Urinary bladder (tissue), 4 donors: Measurements from ENCODE around the gene TIMM29. TPM values are rescaled to one million over a fixed set of nuclear protein-coding genes. Genes with fewer than 3 reads are reported as not detected.

ENCODE experiments used
- DNase-seq: peaks from one replicate; pipeline ENCODE4 v3.0.0-alpha.2; 2015; ENCODE audit errors: extremely low spot score
- H3K27ac ChIP-seq: one replicate; pipeline ENCODE4 v1.5.1; 2013; ENCODE audit warnings: low read depth, mild to moderate bottlenecking, moderate library complexity
- H3K36me3 ChIP-seq: one replicate; pipeline ENCODE4 v1.6.1; 2013; ENCODE audit warnings: mild to moderate bottlenecking, moderate library complexity; ENCODE audit not compliant: insufficient read depth
- H3K4me1 ChIP-seq: one replicate; pipeline ENCODE4 v1.6.1; 2013; ENCODE audit warnings: mild to moderate bottlenecking, moderate library complexity; ENCODE audit not compliant: insufficient read depth
- H3K4me3 ChIP-seq: one replicate; pipeline ENCODE4 v1.5.1; 2013; ENCODE audit warnings: low read depth, low read length
- WGBS: extraction: QIAGEN DNeasy Blood & Tissue Kit; methylation state at CpG from one replicate; pipeline ENCODE4 v1.1.7; 2013; 5-methylcytosine and 5-hydroxymethylcytosine counted together
- polyA plus RNA-seq: library from polyadenylated mRNA; stranded (reverse); fragments of 200-250 nt; gene quantifications from one replicate; pipeline ENCODE4 v1.2.3, GENCODE V29; 2013
- total RNA-seq: library from RNA; depleted of rRNA; stranded (reverse); fragments of >200 nt; gene quantifications from one replicate; pipeline ENCODE4 v1.2.3, GENCODE V29; 2014
- donor health status: healthy with polysubstance abuse.
- donor health status: healthy.

Gene TIMM29
- total RNA-seq (14.1 TPM), polyA plus RNA-seq (19.7 TPM)

DNA sequence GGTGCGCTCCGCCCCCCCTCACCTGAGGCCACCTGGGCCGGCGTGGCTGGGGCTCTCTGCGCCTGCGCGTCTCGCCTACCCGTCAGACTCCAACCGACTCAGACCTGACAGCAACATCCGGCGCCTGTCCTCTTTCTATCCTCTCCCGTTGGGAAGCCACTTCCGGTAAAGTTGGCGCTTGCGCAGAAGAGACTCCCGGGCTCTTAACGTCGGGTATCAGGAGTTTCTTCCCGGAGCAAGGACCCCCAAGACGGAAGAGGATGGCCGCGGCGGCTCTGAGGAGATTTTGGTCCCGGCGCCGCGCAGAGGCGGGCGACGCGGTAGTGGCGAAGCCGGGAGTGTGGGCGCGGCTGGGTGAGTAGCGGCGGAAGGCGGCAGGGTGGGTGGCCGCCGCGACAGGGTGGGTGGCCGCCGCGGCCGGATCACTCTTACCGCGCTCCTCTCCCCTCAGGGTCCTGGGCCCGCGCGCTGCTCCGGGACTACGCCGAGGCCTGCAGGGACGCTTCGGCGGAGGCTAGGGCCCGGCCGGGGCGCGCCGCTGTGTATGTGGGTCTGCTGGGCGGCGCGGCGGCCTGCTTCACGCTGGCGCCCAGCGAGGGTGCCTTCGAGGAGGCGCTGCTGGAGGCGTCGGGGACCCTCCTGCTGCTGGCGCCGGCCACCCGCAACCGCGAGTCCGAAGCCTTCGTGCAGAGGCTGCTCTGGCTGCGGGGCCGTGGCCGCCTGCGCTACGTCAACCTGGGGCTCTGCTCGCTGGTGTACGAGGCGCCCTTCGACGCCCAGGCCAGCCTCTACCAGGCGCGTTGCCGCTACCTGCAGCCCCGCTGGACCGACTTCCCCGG lies at the start of gene TIMM29, which contains the start of gene YIPF2:
Gene TIMM29, plus strand, starts transcription at position 249 of the 839 bp plus-strand sequence. Its CDS starts 12 bp downstream, at position 261.
Gene YIPF2, minus strand, starts transcription at position 77 of the 839 bp plus-strand sequence. CDS start 229 bp downstream, outside the sequence.
- H3K4me3 ChIP-seq: peak within 1 kb of the TSS; percentile 94
- peak within 1 kb of the TSS; percentile 63 for H3K27ac ChIP-seq
- WGBS: under 1% methylated on average over 96 of the region's 96 CpGs
- no peaks in the 10 kb centered on the region for H3K36me3 ChIP-seq
- peaks cover 2% of the 10 kb centered on the region for H3K4me1 ChIP-seq
- peak; percentile 99 for DNase-seq

DNA sequence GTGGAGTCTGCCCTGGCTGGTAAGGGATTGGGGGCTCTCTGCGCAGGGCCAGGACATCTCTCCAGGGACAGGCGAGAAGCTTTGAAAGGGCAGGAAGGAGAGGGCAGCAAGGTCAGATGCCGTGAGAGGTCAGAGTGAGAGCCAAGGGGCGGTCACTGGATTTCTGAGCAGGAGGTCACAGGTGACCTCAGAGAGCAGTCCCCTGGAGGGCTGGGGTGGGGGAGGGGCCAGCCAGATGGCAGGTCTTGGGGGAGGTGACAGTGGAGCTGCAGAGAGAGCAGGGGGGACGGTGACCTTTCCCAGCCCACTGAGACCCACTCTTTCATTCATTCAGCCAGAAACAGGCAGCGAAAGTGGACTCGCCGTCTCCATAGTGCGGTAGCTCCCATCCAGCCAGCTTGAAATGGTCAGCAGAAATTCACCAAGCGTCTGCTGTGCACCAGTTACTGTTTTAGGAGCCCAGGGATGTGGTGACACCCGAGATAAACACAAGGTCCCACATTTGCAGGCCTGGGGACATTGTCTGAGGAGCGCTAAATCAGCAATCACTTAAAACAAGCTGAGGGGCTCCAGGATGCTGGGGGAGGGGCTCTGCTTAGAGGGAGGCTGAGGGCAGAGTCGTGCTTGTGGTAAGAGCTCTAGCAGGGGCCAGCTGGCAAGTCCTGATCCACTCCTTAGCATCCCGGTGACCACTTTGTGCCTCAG lies 47.1 kb upstream of the TIMM29 start:
- H3K36me3 ChIP-seq: no peaks in the 10 kb centered on the region
- H3K4me3 ChIP-seq: no peak overlapping the region
- DNase-seq: no peak
- no peak overlapping the region for H3K27ac ChIP-seq
- H3K4me1 ChIP-seq: no peaks in the 10 kb centered on the region
- 74% methylated on average over 14 of the region's 14 CpGs for WGBS

DNA sequence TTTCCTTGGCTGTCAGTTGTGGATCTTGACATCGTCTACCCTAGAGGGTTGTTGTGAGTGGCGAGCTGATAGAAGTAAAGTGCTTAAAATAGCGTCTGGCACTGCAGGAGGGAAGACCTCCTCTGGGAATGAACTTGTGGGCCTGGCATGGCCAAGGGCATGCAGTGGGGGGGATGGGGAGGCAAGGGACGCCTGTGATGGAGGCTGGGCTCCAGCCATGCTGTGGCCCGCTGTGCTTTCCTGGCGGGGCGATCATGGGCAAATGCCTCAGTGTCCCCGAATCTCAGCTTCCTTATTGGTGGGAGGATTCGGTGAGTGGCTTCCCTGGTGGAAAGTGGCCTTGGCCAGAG lies 46.5 kb upstream of the TIMM29 start:
- no peaks in the 10 kb centered on the region for H3K4me1 ChIP-seq
- H3K27ac ChIP-seq: no peak overlapping the region
- no peaks in the 10 kb centered on the region for H3K36me3 ChIP-seq
- H3K4me3 ChIP-seq: no peak overlapping the region
- WGBS: 71% methylated on average over 9 of the region's 9 CpGs
- no peak for DNase-seq

DNA sequence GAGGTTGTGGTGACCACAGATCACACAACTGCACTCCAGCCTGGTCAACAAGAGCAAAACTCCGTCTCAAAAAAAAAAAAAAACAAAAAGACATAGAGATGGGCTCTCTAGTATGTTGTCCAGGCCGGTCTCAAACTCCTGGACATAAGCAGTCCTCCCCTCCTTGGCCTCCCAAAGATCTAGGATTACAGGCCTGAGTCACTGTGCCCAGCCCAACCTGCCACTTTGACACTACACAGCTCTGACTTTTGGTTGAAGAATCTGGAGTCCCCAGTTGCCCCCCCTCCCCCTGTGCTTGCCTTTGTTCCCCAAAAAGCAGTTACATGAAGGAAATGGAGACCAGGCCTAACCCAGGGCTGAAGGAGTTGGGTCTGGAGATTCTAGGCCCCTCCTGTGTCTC lies 44.3 kb upstream of the TIMM29 start:
- H3K27ac ChIP-seq: no peak overlapping the region
- H3K4me3 ChIP-seq: no peak overlapping the region
- H3K4me1 ChIP-seq: no peaks in the 10 kb centered on the region
- 33% methylated on average over 2 of the region's 2 CpGs for WGBS
- no peak for DNase-seq
- H3K36me3 ChIP-seq: no peaks in the 10 kb centered on the region

DNA sequence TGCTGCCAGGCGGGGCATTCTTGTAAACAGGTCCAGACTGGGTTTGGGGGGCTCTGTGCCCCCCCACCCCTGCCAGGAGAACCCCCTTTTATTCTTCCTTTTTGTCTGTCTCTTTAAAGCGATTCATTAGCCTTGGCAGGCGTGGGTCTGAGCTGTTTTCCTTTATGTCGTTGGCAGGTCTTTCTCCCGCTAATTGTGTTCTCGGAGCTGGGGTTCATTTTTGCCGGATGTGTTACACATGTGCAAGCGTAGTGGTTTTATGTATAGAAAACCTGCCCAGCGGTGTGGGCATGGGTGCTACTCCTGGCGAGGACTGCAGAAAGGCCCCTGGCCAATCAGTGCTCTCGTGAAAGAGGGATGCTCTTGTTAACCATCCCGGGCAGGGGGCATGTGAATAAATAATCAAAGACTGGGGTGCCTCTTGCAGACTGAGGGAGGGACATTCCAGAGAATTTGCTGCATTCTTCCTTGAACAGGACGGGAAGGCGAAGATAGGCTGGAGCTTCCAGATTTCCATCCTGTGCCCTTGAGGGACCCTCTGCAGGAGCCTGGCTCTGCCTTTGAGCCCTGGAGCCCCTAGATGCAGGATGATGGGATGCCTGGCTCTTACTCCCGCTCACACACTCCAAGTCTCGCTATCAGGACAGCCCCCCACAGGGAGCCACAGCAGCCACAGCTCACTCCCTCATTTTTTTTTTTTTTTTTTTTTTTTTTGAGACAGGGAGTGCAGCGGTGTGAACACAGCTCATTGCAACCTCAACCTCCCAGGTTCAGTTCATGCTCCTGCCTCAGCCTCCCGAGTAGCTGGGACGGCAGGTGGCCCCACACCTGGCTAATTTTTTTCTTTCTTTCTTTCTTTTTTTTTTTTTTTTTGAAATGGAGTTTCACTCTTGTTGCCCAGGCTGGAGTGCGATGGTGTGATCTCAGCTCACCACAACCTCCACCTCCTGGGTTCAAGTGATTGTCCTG lies 43.1 kb upstream of the TIMM29 start:
- H3K4me1 ChIP-seq: no peaks in the 10 kb centered on the region
- WGBS: 49% methylated on average over 20 of the region's 20 CpGs
- H3K27ac ChIP-seq: no peak overlapping the region
- H3K36me3 ChIP-seq: no peaks in the 10 kb centered on the region
- no peak for DNase-seq
- H3K4me3 ChIP-seq: no peak overlapping the region

DNA sequence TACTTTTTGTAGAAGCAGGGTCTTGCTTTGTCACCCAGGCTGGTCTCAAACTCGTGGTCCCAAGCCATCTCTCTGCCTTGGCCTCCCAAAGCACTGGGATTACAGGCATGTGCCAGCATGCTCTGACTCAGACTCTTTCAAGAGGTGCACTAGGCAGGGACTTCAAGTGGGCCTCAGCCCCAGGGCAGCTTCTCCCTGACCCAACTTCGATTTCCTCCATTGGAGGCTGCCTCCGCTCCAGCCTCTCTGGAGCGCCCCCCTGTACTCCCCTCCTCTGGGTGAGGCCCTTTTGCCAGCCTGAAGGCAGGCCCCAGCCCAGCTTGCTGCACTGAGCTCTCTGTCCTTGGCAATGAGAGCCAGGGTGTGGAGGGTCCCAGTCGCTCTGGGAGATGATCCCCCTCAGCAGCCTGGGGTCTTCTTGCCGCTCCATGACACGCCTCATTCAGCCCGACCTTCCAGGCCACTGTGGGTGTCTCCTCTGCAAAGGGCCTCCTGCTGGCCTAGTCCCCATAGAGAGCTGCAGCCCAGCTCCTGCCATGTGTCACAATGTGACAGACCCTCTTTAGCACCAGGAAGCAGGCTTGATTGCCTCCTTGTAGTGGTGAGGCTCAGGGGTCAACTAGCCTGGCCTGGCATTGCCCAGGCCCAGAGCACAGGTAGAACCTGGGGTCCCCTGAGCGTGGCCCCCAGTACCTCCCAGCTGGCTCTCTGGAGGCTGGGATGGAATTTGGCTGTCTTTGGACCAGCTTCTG lies 40.8 kb upstream of the TIMM29 start:
- Histone ChIP-seq H3K27ac (no peak overlapping the region), H3K4me1 (no peaks in the 10 kb centered on the region), H3K4me3 (no peak overlapping the region), H3K36me3 (no peaks in the 10 kb centered on the region)
- 84% methylated on average over 9 of the region's 9 CpGs for WGBS
- DNase-seq: no peak

DNA sequence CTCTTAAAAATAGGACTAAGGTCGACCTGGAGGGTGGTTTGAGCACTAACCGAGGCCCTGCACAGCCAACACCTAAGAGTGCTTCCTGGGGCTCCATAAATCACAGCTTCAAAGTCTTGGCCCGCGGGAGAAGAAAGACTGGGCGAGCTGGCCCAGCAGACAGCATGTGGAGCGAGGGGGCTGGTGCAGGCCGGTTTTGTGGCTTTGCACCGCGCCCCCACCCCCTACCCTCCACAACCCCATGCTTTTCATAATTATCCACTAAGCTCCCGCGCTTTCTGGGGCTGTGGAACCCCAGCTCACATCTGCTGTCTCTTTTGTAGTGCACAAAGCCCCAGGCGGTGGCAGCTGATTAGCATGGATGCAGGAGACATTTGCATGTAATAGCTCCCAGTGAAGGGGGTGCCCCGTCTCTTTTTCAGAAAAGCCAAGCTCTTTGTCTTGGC lies 40.2 kb upstream of the TIMM29 start:
- no peaks in the 10 kb centered on the region for H3K4me1 ChIP-seq
- no peaks in the 10 kb centered on the region for H3K36me3 ChIP-seq
- 52% methylated on average over 13 of the region's 13 CpGs for WGBS
- H3K27ac ChIP-seq: no peak overlapping the region
- H3K4me3 ChIP-seq: no peak overlapping the region
- no peak for DNase-seq

DNA sequence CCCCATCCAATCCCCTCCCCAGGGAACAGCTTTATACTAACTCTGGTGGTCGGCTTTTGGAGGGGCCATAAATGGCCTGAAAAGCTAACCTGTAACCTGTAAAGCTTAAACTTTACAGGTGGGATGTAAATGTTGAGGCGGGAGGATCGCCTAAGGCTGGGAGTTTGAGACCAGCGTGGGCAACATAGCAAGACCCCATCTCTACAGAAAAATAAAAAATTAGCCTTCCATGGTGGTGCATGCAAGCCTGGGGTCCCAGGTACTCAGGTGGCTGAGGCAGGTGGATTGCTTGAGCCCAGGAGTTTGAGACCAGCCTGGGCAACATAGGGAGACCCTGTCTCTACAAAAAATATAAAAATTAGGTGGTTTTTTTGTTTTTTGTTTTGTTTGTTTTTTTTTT lies 38.7 kb upstream of the TIMM29 start:
- Histone ChIP-seq H3K4me3 (no peak overlapping the region), H3K27ac (no peak overlapping the region), H3K4me1 (no peaks in the 10 kb centered on the region), H3K36me3 (no peaks in the 10 kb centered on the region)
- WGBS: 93% methylated on average over 4 of the region's 4 CpGs
- no peak for DNase-seq

DNA sequence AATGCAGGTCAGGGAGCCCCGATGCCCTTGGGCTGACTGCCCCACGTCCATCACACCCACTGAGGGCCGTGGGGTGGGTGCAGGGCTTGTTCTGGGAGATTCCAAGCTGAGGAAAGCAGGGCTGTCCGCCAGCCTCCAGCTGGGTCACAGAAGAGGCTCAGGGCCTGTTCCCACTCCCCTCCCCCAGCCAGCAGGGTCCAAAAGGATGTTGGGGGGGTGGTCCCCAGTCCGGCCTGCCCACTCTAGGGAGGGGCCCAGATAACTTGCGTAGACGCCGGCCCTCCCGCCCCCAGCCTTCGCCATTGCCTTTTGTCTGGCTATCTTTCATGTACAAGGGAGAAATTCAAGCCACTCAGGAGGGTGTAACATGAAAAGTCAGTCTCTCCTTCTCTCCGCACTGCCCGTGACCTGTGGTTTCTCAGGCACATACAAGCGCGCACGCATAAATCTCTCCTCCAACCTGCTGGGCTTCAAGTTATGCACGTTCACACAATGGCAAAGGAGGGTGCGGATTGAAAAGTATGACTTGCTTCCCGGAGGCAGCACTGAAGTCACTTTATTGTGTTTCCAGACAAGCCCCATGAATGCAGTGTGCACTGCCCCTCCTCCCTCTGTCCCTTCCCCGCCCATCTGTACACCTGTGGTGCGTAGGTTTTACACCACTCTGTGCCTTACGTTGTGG lies 37.1 kb upstream of the TIMM29 start:
- no peaks in the 10 kb centered on the region for H3K36me3 ChIP-seq
- WGBS: 42% methylated on average over 21 of the region's 21 CpGs
- no peak overlapping the region for H3K27ac ChIP-seq
- no peak overlapping the region for H3K4me3 ChIP-seq
- DNase-seq: peak; percentile 53
- H3K4me1 ChIP-seq: no peaks in the 10 kb centered on the region

DNA sequence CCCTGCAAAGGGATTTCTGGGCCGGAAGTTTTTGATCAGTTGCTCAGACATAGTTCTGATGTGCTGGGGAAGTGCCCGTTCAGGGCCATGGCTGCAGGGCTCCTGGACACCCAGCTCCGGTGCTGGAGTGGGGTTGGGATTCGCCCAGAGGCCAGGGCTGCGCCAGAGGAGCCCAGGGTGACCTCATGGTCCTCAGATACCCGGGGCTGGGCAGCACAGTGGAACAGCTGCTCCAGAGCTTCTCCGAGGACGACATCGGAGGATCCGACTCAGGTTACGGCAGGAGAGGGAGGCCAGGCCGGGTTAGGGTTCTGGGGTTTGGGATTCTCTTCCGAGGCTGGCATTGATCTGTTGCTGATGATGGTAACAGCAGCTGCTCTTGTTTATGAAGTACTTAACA lies 36.4 kb upstream of the TIMM29 start:
- H3K4me3 ChIP-seq: no peak overlapping the region

DNA sequence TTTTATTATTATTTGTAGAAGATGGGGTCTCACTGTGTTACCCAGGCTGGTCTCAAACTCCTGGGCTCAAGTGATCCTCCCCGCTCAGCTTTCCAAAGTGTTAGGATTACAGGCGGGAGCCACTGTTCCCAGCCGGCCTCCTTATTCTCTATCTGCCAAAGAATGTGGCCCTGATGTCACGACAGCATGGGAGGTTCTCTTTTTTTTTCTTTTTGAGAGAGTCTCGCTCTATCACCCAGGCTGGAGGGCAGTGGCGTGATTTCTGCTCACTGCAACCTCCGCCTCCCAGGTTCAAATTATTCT lies 33.7 kb upstream of the TIMM29 start:
- 86% methylated on average over 7 of the region's 7 CpGs for WGBS
- DNase-seq: no peak
- H3K27ac ChIP-seq: no peak overlapping the region
- H3K4me1 ChIP-seq: no peaks in the 10 kb centered on the region
- H3K4me3 ChIP-seq: no peak overlapping the region
- H3K36me3 ChIP-seq: no peaks in the 10 kb centered on the region

More for the DNA sequence above, 36.4 kb upstream of the TIMM29 start:
- Histone ChIP-seq H3K27ac (no peak overlapping the region), H3K4me1 (no peaks in the 10 kb centered on the region), H3K36me3 (no peaks in the 10 kb centered on the region)
- 79% methylated on average over 13 of the region's 13 CpGs for WGBS
- no peak for DNase-seq

DNA sequence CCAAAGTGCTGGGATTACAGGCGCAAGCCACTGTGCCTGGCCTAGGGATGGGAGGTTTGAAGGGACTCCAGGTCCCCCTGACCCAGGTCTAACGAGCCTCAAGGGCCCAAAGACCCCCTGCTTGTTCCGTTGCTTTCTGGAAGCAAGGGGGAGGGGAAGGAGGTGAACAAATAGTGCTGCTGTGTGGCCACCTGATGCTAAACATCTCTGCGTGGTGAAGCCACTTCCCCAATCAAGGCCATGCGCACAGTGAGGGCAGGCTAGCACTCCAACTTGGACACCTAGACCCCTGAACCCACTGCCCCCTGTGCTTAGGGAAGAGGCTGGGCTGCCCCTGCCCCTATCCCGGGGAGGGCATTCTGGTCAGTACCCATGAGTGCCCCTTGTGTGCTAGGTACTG lies 33.2 kb upstream of the TIMM29 start:
- DNase-seq: no peak
- Histone ChIP-seq H3K27ac (no peak overlapping the region), H3K36me3 (no peaks in the 10 kb centered on the region), H3K4me3 (no peak overlapping the region), H3K4me1 (no peaks in the 10 kb centered on the region)
- WGBS: 86% methylated on average over 6 of the region's 6 CpGs
